A549 (cell line): ENCODE measurements around the gene TIGD3. TPM values are rescaled to one million over a fixed set of nuclear protein-coding genes. Genes with fewer than 3 reads are reported as not detected.

Experiments used
- ATAC-seq, 2 experiments: fragments of 200-7000 bp in 1 of 2; fragments of >200 bp in 1 of 2; cut with Nextera tagmentation in 1 of 2; cut with Tn5 transposase in 1 of 2; 3 replicates each; pipeline versions ENCODE4 v1.8.0 to v1.9.1; 2018 to 2020; ENCODE audit warnings: mild to moderate bottlenecking in 1 of 2, moderate library complexity in 1 of 2
- CTCF ChIA-PET: fragments of 300-600 bp; sonication (Branson Sonifier 250); formaldehyde crosslinking; extraction: SDS; loops from one replicate; lab custom pipeline; 2021; ENCODE audit warnings: antibody characterized with exemption, inconsistent platforms; lab: Yijun Ruan, JAX
- POLR2A ChIA-PET: fragments of 350-600 bp; formaldehyde crosslinking; extraction: SDS; loops from one replicate; lab custom pipeline; 2021; ENCODE audit warnings: antibody characterized with exemption, inconsistent platforms; lab: Yijun Ruan, JAX
- DNase-seq, 2 experiments: peaks; one replicate each; pipeline versions ENCODE4 v3.0.0 to v3.0.0-alpha.2; 2011 to 2016; ENCODE audit warnings: low read depth in 1 of 2, low spot score in 1 of 2
- FAIRE-seq: peaks from 2 replicates; lab custom pipeline; 2011; peaks lifted over from hg19 to GRCh38; lab: Jason Lieb, UNC
- H3K27ac ChIP-seq, 2 experiments: fragments of >200 bp; sonication (Bioruptor Twin); formaldehyde crosslinking; 3 replicates each; pipeline ENCODE4 v1.5.1; 2016 to 2017
- H3K4me1 ChIP-seq: fragments of >200 bp; sonication (Bioruptor Twin); formaldehyde crosslinking; 3 replicates; pipeline ENCODE4 v1.6.1; 2016
- H3K4me2 ChIP-seq: fragments of >200 bp; sonication (Bioruptor Twin); formaldehyde crosslinking; 3 replicates; pipeline ENCODE4 v1.6.1; 2016
- H3K4me3 ChIP-seq: fragments of >200 bp; sonication (Bioruptor Twin); formaldehyde crosslinking; 3 replicates; pipeline ENCODE4 v1.5.1; 2016
- H3K9me3 ChIP-seq: fragments of >200 bp; sonication (Bioruptor Twin); formaldehyde crosslinking; 3 replicates; pipeline ENCODE4 v1.6.1; 2016
- ATOH8 ChIP-seq: fragments of 250-450 bp; sonication (Bioruptor Pico); IDR thresholded peaks from 2 replicates; pipeline ENCODE4 v1.5.0; 2020; ENCODE audit warnings: low read depth, mild to moderate bottlenecking, moderate library complexity
- BCL3 ChIP-seq: fragments of >200 bp; sonication (Bioruptor Twin); formaldehyde crosslinking; IDR thresholded peaks from 3 replicates; pipeline ENCODE4 v1.6.1; 2016
- CBX2 ChIP-seq: fragments of 200-600 bp; sonication (generic); IDR thresholded peaks from 2 replicates; pipeline ENCODE4 v1.6.1; 2016; ENCODE audit warnings: low read depth, mild to moderate bottlenecking, borderline replicate concordance
- CEBPB ChIP-seq, 2 experiments: fragments of >200 bp in 1 of 2; sonication (Bioruptor Twin) in 1 of 2; formaldehyde crosslinking in 1 of 2; IDR thresholded peaks; 2 replicates each; pipeline ENCODE4 v1.6.1; 2012 to 2016
- CHD2 ChIP-seq: fragments of 150-350 bp; IDR thresholded peaks from 2 replicates; pipeline ENCODE4 v1.6.1; 2014; ENCODE audit warnings: low read length; ENCODE audit not compliant: partially characterized antibody
- E2F6 ChIP-seq: IDR thresholded peaks from 2 replicates; pipeline ENCODE4 v1.6.1; 2012; ENCODE audit warnings: low read depth, borderline replicate concordance
- EHF ChIP-seq: fragments of 250-450 bp; sonication (Bioruptor Pico); IDR thresholded peaks from 2 replicates; pipeline ENCODE4 v1.5.0; 2020; ENCODE audit warnings: mild to moderate bottlenecking
- EP300 ChIP-seq, 2 experiments: fragments of >200 bp; sonication (Bioruptor Twin); formaldehyde crosslinking; IDR thresholded peaks; 2 replicates in 1 of 2; 3 replicates in 1 of 2; pipeline ENCODE4 v1.6.1; 2016 to 2017
- GATA3 ChIP-seq: IDR thresholded peaks from 2 replicates; pipeline ENCODE4 v1.6.1; 2012; ENCODE audit warnings: borderline replicate concordance
- HDAC2 ChIP-seq: fragments of 200-600 bp; sonication (generic); IDR thresholded peaks from 2 replicates; pipeline ENCODE4 v1.6.1; 2016
- HOXA7 ChIP-seq: fragments of 250-450 bp; sonication (Bioruptor Pico); IDR thresholded peaks from 2 replicates; pipeline ENCODE4 v1.5.0; 2020; ENCODE audit warnings: mild to moderate bottlenecking, moderate library complexity
- HOXB13 ChIP-seq: fragments of 250-450 bp; sonication (Bioruptor Pico); IDR thresholded peaks from 2 replicates; pipeline ENCODE4 v1.5.0; 2020; ENCODE audit warnings: low read depth, mild to moderate bottlenecking, moderate library complexity
- HOXB5 ChIP-seq: fragments of 250-450 bp; sonication (Bioruptor Pico); IDR thresholded peaks from 2 replicates; pipeline ENCODE4 v1.5.0; 2020; ENCODE audit warnings: mild to moderate bottlenecking, moderate library complexity
- JUNB ChIP-seq: fragments of >200 bp; sonication (Bioruptor Twin); formaldehyde crosslinking; IDR thresholded peaks from 2 replicates; pipeline ENCODE4 v1.6.1; 2016
- KDM1A ChIP-seq: fragments of 200-600 bp; sonication (generic); IDR thresholded peaks from 2 replicates; pipeline ENCODE4 v1.6.1; 2016; ENCODE audit warnings: low read depth, mild to moderate bottlenecking
- MAFK ChIP-seq: fragments of 450-650 bp; IDR thresholded peaks from 2 replicates; pipeline ENCODE4 v1.6.1; 2014; ENCODE audit not compliant: partially characterized antibody
- PBX3 ChIP-seq: IDR thresholded peaks from 2 replicates; pipeline ENCODE4 v1.6.1; 2012
- POLR2A ChIP-seq: IDR thresholded peaks from 2 replicates; pipeline ENCODE4 v1.6.1; 2012; ENCODE audit warnings: mild to moderate bottlenecking, low read length
- RAD21 ChIP-seq, 2 experiments: fragments of >200 bp in 1 of 2; sonication (Bioruptor Twin) in 1 of 2; formaldehyde crosslinking in 1 of 2; IDR thresholded peaks in 1 of 2; conservative IDR thresholded peaks in 1 of 2; 2 replicates in 1 of 2; 3 replicates in 1 of 2; pipeline ENCODE4 v1.6.1; 2012 to 2018; ENCODE audit warnings: inconsistent platforms in 1 of 2
- REST ChIP-seq: fragments of 200-600 bp; sonication (generic); IDR thresholded peaks from 2 replicates; pipeline ENCODE4 v1.6.1; 2016; ENCODE audit warnings: antibody characterized with exemption, mild to moderate bottlenecking, moderate library complexity
- RFX5 ChIP-seq: fragments of 450-650 bp; IDR thresholded peaks from 2 replicates; pipeline ENCODE4 v1.7.1; 2014; ENCODE audit warnings: antibody characterized with exemption, mild to moderate bottlenecking, moderate library complexity
- RNF2 ChIP-seq: fragments of 200-600 bp; sonication (generic); IDR thresholded peaks from 2 replicates; pipeline ENCODE4 v1.6.1; 2016; ENCODE audit warnings: low read depth, mild to moderate bottlenecking, antibody characterized with exemption, moderate library complexity, borderline replicate concordance
- SMC3 ChIP-seq: fragments of >200 bp; sonication (Bioruptor Twin); formaldehyde crosslinking; IDR thresholded peaks from 3 replicates; pipeline ENCODE4 v1.6.1; 2018; ENCODE audit warnings: inconsistent platforms
- ZC3H11A ChIP-seq: fragments of 450-650 bp; IDR thresholded peaks from 2 replicates; pipeline ENCODE4 v1.6.1; 2014; ENCODE audit warnings: antibody characterized with exemption, mild to moderate bottlenecking
- WGBS: methylation state at CpG from one replicate; pipeline ENCODE4 v1.1.6; 2017; ENCODE audit errors: missing lambda C conversion rate; 5-methylcytosine and 5-hydroxymethylcytosine counted together
- polyA plus RNA-seq, 4 experiments: library from polyadenylated mRNA; depleted of rRNA in 3 of 4; stranded (reverse); fragments of >200 nt; fragmentation: RNase III in 1 of 4; extraction: RNeasy Plus Mini Kit Qiagen cat#74134 plus additional on column Dnase treatment in 1 of 4; gene quantifications; 2 replicates in 3 of 4; 3 replicates in 1 of 4; pipeline ENCODE4 v1.2.3, GENCODE V29; 2011 to 2017

Gene TIGD3
- polyA plus RNA-seq, 2 of the 4 experiments (the other 2 are of a cell fraction): 0.37 to 0.66 TPM

GRCh38 chr11:65380460-65381119 lies 26.0 kb downstream of the TIGD3 start:
- Histone ChIP-seq H3K4me1 (peaks cover 76% of the 10 kb centered on the region), H3K4me3 (peak overlapping the region; percentile 46; the same call in 2 of the 3 replicates), H3K4me2 (peak overlapping the region; percentile 93), H3K9me3 (no peaks in the 10 kb centered on the region), H3K27ac (peak overlapping the region; percentile 93 to 99)
- 96% methylated on average over 13 of the region's 16 CpGs for WGBS
- TF ChIP-seq CHD2: no peak
- no peak for TF ChIP-seq RAD21 (conservative IDR thresholded peaks at IDR 0.05 in 1 of 2, IDR thresholded peaks at IDR 0.05 in 1 of 2)
- no peak for TF ChIP-seq POLR2A
- no peak for TF ChIP-seq EHF (CRISPR knock-in tag)
- TF ChIP-seq REST: no peak
- TF ChIP-seq ZC3H11A: no peak
- no peak for TF ChIP-seq KDM1A
- TF ChIP-seq CEBPB (IDR thresholded peaks at IDR 0.05): no peak
- no peak for TF ChIP-seq CBX2
- TF ChIP-seq ATOH8 (CRISPR knock-in tag): no peak
- TF ChIP-seq JUNB: no peak
- TF ChIP-seq HOXB5 (CRISPR knock-in tag): no peak
- no peak for TF ChIP-seq RNF2
- no peak for TF ChIP-seq BCL3
- no peak for TF ChIP-seq MAFK
- no peak for TF ChIP-seq HOXB13
- TF ChIP-seq HOXA7: no peak
- TF ChIP-seq GATA3: no peak
- no peak for TF ChIP-seq HDAC2
- ATAC-seq (no peak), FAIRE-seq (no peak), DNase-seq (no peak)
- CTCF ChIA-PET: interaction anchor here (0.7 to 14.2 kb wide), 14 partner anchors 10 to 161 kb away, joined by 3 to 208 read pairs (median 4); partner anchors contain the start of gene NEAT1
- POLR2A ChIA-PET: interaction anchor here (1.7 kb wide), 1 partner anchor 47 kb away, joined by 4 read pairs; no protein-coding TSS in a partner anchor

GRCh38 chr11:65381716-65382032 lies 27.1 kb downstream of the TIGD3 start:
- no peaks in the 10 kb centered on the region for H3K9me3 ChIP-seq
- peak in 1 of 2 experiments; percentile 52 for DNase-seq
- ATAC-seq: peak; percentile 19 to 40
- 2% methylated on average over 6 of the region's 6 CpGs for WGBS
- POLR2A ChIA-PET: interaction anchor here (0.6 to 2.5 kb wide), 11 partner anchors 11 to 126 kb away, joined by 3 to 17 read pairs (median 6); partner anchors contain the start of gene NEAT1
- no peak for FAIRE-seq
- H3K27ac ChIP-seq: peak overlapping the region; percentile 93 to 99
- peak overlapping the region; percentile 46 for H3K4me3 ChIP-seq
- peaks cover 82% of the 10 kb centered on the region for H3K4me1 ChIP-seq
- TF ChIP-seq POLR2A (no peak; the same call in 1 of the 2 replicates), PBX3 (no peak), E2F6 (0 out of 2 replicates have a peak, but pooled peaks have one; percentile 15), SMC3 (no peak; the same call in 2 of the 3 replicates), REST (no peak), RFX5 (no peak), RNF2 (no peak), EP300 (IDR thresholded peaks at IDR 0.05) (no peak)
- peak overlapping the region; percentile 93 for H3K4me2 ChIP-seq
- CTCF ChIA-PET: interaction anchor here (0.6 to 14.2 kb wide), 24 partner anchors 8 to 139 kb away, joined by 3 to 208 read pairs (median 4); partner anchors contain the start of genes CDC42EP2, MALAT1 and NEAT1
